Activated CD4-positive, alpha-beta T cell treated with anti-CD3 and anti-CD28 coated beads, Interleukin-2, amount 50 U/mL, for 48 hours (primary cell): ENCODE results near the gene PTPRN2.
"Not testable (repeated sequence)": the region's sequence is repeated elsewhere in the genome, so short reads cannot be mapped to it uniquely, and the experiment has no call there.

Experiments
- DNase-seq, 2 experiments: peaks; one replicate each; pipeline ENCODE4 v3.0.0-alpha.2; 2020

Gene PTPRN2

GRCh38 chr7:158244430-158244829, 343.2 kb downstream of the PTPRN2 start:
- no peak for DNase-seq

- DNase-seq = no peak
Observed at GRCh38 chr7:158241919-158242318, 345.7 kb downstream of the PTPRN2 start.

GRCh38 chr7:158240801-158241200, 346.8 kb downstream of the PTPRN2 start:
- no peak for DNase-seq

- no peak for DNase-seq
Observed at GRCh38 chr7:158239290-158239981, 348.2 kb downstream of the PTPRN2 start.

- no peak for DNase-seq
Observed at GRCh38 chr7:158238616-158239289, 348.9 kb downstream of the PTPRN2 start.

- DNase-seq = no peak
Observed at GRCh38 chr7:158237672-158238335, 349.8 kb downstream of the PTPRN2 start.

GRCh38 chr7:158236400-158236799, 351.2 kb downstream of the PTPRN2 start:
- no peak for DNase-seq

DNA sequence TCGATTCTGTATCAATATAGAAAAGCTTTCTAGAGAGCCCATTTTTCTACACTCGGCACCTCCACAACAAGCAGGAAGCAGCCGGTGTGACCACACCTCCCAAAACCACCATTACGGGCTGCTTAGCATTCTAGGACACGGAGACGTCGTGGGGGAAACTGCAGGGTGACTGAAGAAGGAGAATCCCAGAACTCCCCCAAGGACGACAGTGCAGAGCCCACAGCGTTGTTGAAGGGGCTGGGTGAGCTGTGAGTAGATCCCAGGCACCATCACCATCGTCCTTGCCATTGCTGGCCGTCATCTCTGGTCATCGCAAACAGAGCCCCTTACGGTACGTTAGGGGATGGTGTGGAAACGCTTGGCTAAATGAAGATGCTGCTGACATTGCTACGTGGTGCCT, 351.8 kb downstream of the PTPRN2 start:
- DNase-seq = no peak

DNA sequence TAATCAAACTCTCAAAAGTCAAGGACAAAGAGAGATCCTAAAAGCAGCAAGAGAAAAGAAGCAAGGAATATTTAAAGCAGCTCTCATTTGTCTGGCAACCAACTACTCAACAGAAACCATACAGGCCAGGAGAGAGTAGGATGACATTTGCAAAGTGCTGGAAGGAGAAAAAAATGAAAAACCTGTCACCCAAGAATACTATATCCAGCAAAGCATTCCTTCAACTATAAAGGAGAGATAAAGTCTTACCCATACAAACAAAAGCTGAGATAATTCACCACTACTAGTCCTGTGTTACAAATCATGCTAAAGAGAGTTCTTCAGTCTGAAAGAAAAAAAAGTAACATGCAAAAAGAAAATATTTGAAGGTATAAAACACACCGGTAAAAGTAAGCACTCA, 357.7 kb downstream of the PTPRN2 start:
- no peak for DNase-seq

GRCh38 chr7:158228986-158229385, 358.6 kb downstream of the PTPRN2 start:
- DNase-seq = no peak

DNA sequence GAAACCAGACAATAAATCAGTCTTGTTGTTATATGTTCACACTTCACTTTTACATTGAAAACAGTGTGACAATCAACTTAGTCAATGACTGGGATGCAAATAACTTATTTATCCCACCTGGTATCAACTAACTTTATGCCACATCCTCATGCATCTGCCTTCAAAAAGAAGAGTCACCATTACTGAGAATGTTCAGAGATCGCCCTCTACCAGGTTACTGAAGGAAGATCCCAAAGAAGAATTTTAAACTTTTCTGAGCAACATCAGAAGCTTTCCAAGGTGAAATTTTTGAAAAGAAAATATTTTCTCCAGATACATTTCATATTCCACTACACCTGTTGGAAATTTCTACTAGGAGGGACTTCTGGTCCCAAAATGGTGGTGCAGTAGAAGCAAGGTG, 359.5 kb downstream of the PTPRN2 start:
- no peak for DNase-seq

GRCh38 chr7:158227258-158227984, 360.2 kb downstream of the PTPRN2 start:
- no peak for DNase-seq

DNA sequence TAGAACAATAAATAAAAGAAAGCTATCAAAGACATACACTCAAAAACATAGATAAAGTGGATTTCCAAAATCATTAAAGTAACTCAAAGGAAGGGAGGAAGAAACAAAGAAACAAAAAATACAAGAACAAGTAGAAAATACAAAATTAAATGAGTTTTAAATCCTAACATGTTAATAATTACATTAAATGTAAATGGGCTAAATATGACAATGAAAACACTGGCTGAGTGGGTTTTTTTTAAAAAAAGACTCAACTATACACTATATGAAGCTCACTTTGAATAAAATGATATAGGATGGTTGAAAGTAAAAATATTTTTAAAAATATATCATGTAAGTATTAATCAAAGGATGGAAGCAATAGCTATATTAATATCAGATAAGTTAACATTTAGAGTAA, 371.4 kb downstream of the PTPRN2 start:
- DNase-seq = no peak

- DNase-seq = no peak
Observed at GRCh38 chr7:158209435-158209834, 378.2 kb downstream of the PTPRN2 start.

GRCh38 chr7:158206341-158206740, 381.3 kb downstream of the PTPRN2 start:
- no peak for DNase-seq

DNA sequence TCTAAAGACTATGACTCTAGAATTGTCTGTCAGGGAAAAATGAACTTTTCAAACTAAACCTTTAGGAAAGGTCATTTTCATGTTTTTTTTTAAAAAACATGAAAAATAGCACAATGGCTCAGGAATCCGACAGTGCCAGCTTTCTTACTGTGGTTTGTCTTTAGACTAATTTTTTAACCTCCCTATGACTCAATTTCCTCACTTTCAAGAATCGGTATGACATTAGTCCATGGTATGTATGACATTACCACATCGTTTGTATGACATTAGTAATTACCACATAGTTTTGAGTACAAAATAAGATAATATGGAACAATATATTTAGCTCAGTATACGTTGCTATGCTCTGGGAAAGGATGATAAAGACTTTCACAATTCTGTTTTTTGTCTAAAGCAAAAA, 383.2 kb downstream of the PTPRN2 start:
- DNase-seq = no peak

- not testable (repeated sequence) for DNase-seq
Observed at GRCh38 chr7:158203948-158204347, 383.7 kb downstream of the PTPRN2 start.

- DNase-seq = no peak
Observed at GRCh38 chr7:158194365-158194900, 393.2 kb downstream of the PTPRN2 start.

GRCh38 chr7:158193446-158193845, 394.2 kb downstream of the PTPRN2 start:
- DNase-seq = no peak

GRCh38 chr7:158192956-158193355, 394.7 kb downstream of the PTPRN2 start:
- DNase-seq = no peak

- DNase-seq = no peak
Observed at GRCh38 chr7:158192184-158192835, 395.3 kb downstream of the PTPRN2 start.

DNA sequence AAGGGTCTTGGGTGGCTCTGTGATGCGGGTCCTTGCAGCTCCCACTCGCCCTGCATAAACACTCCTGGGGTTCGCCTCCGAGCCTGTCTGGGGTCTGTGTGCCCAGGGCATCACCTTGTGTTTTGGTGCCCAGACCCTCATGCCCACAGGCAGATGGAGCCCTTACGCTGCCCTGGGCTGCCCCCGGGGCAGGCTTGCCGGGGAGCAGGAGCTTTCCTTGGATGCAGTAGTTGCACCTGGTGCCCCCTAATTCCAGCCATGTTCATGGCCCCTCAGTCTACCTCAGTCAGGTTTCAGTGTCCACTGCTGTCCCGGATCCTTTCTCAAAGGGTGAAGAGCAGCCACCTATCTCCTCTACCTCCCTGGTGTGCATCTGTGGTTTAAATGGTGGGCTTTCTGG, 396.0 kb downstream of the PTPRN2 start:
- DNase-seq = no peak

GRCh38 chr7:158190756-158191155, 396.9 kb downstream of the PTPRN2 start:
- DNase-seq = no peak
